ENCODE results near the gene MINDY4. TPM values are rescaled to one million over a fixed set of nuclear protein-coding genes. Genes with fewer than 3 reads are reported as not detected.

The MINDY4 gene
- total RNA-seq, 6 donors from 2014 or later = 7.7 to 43.0 (median 19.4) TPM

GRCh38 chr7:30869794-30870611 lies 98.8 kb downstream of the MINDY4 start:
- peak; percentile 55 to 61 for TF ChIP-seq POLR2AphosphoS5 (IDR thresholded peaks at IDR 0.05)
- TF ChIP-seq EP300 (IDR thresholded peaks at IDR 0.05) = peak in 3 of 4 donors; percentile 14 to 83 (median 70)
- no peak for TF ChIP-seq POLR2A (IDR thresholded peaks at IDR 0.05)
- TF ChIP-seq CTCF (IDR thresholded peaks at IDR 0.05) = no peak
- H3K9me3 ChIP-seq = no peaks in the 10 kb centered on the region
- H3K4me3 ChIP-seq = no peak overlapping the region
- WGBS, 2 donors = 63 to 67% methylated on average over 13 of the region's 13 CpGs
- no peaks in the 10 kb centered on the region for H3K27me3 ChIP-seq
- peaks cover 3 to 17% (median 14%) of the 10 kb centered on the region in 4 donors for H3K4me1 ChIP-seq
- ATAC-seq (ENCODE audit: low FRiP score in 2 of 2) = no peak
- no peak for DNase-seq
- peaks cover 0 to 22% (median 14%) of the 10 kb centered on the region in 4 donors for H3K36me3 ChIP-seq
- H3K27ac ChIP-seq = peak overlapping the region in 3 of 4 donors; percentile 32 to 77 (median 60)

GRCh38 chr7:30870821-30871518 lies 99.8 kb downstream of the MINDY4 start:
- Histone ChIP-seq H3K9me3 (no peaks in the 10 kb centered on the region), H3K27me3 (no peaks in the 10 kb centered on the region), H3K4me3 (no peak overlapping the region), H3K4me1 (peaks cover 3 to 17% (median 14%) of the 10 kb centered on the region in 4 donors), H3K27ac (peak overlapping the region in 2 of 4 donors; percentile 60 to 77), H3K36me3 (peaks cover 0 to 26% (median 14%) of the 10 kb centered on the region in 4 donors)
- TF ChIP-seq POLR2A (IDR thresholded peaks at IDR 0.05) (no peak), POLR2AphosphoS5 (IDR thresholded peaks at IDR 0.05) (no peak), EP300 (IDR thresholded peaks at IDR 0.05) (no peak), CTCF (IDR thresholded peaks at IDR 0.05) (no peak)
- DNase-seq = no peak
- 69 to 88% methylated on average over 3 to 6 of the region's 10 CpGs for WGBS, 2 donors
- ATAC-seq (ENCODE audit: low FRiP score in 2 of 2) = no peak

- ATAC-seq (ENCODE audit: low FRiP score in 2 of 2) (no peak), DNase-seq (no peak)
- no peaks in the 10 kb centered on the region for H3K27me3 ChIP-seq
- H3K9me3 ChIP-seq = no peaks in the 10 kb centered on the region
- H3K36me3 ChIP-seq = peaks cover 0 to 26% (median 14%) of the 10 kb centered on the region in 4 donors
- no peak for TF ChIP-seq EP300 (IDR thresholded peaks at IDR 0.05)
- TF ChIP-seq POLR2AphosphoS5 (IDR thresholded peaks at IDR 0.05) = no peak
- TF ChIP-seq POLR2A (IDR thresholded peaks at IDR 0.05) = no peak
- no peak for TF ChIP-seq CTCF (IDR thresholded peaks at IDR 0.05)
- H3K4me1 ChIP-seq = peaks cover 3 to 18% (median 15%) of the 10 kb centered on the region in 4 donors
- H3K4me3 ChIP-seq = no peak overlapping the region
- no peak overlapping the region for H3K27ac ChIP-seq
- WGBS, 2 donors = 98 to 100% methylated on average over 1 to 5 of the region's 5 CpGs
Observed at GRCh38 chr7:30871655-30872054, 100.4 kb downstream of the MINDY4 start.

- no peak for TF ChIP-seq POLR2A (IDR thresholded peaks at IDR 0.05)
- no peak for TF ChIP-seq EP300 (IDR thresholded peaks at IDR 0.05)
- TF ChIP-seq POLR2AphosphoS5 (IDR thresholded peaks at IDR 0.05) = no peak
- no peak for TF ChIP-seq CTCF (IDR thresholded peaks at IDR 0.05)
- H3K9me3 ChIP-seq = no peaks in the 10 kb centered on the region
- WGBS, 2 donors = 82 to 100% methylated on average over 1 to 2 of the region's 2 CpGs
- no peak overlapping the region for H3K4me3 ChIP-seq
- H3K4me1 ChIP-seq = peaks cover 9 to 25% (median 19%) of the 10 kb centered on the region in 4 donors
- H3K27ac ChIP-seq = no peak overlapping the region
- peaks cover 0 to 26% (median 14%) of the 10 kb centered on the region in 4 donors for H3K36me3 ChIP-seq
- H3K27me3 ChIP-seq = no peaks in the 10 kb centered on the region
- DNase-seq (no peak), ATAC-seq (ENCODE audit: low FRiP score in 2 of 2) (no peak)
Observed at GRCh38 chr7:30873207-30873606, 102.0 kb downstream of the MINDY4 start.
